HepG2 (cell line): ENCODE data around the gene CLEC10A. TPM values are rescaled to one million over a fixed set of nuclear protein-coding genes. Genes with fewer than 3 reads are reported as not detected.

Experiments used
- DNMT1 ChIP-seq: sonication (generic); formaldehyde crosslinking; IDR thresholded peaks from 2 replicates; pipeline ENCODE4 v1.5.1; 2020; ENCODE audit warnings: mild to moderate bottlenecking, missing genetic modification reagents
- ESRRA ChIP-seq: sonication (generic); formaldehyde crosslinking; IDR thresholded peaks from 2 replicates; pipeline ENCODE4 v1.5.1; 2020; ENCODE audit warnings: mild to moderate bottlenecking, low read depth, missing genetic modification reagents
- FOSL1 ChIP-seq: sonication (generic); formaldehyde crosslinking; IDR thresholded peaks from 2 replicates; pipeline ENCODE4 v1.9.0; 2021; ENCODE audit warnings: missing genetic modification reagents, borderline replicate concordance
- KDM2A ChIP-seq: sonication (generic); formaldehyde crosslinking; IDR thresholded peaks from 2 replicates; pipeline ENCODE4 v1.4.0; 2020; ENCODE audit warnings: low read depth, missing genetic modification reagents, borderline replicate concordance
- KLF9 ChIP-seq: IDR thresholded peaks from 2 replicates; pipeline ENCODE4 v1.6.1; 2016; ENCODE audit warnings: low read depth
- LCORL ChIP-seq, 2 experiments: fragments of 450-650 bp in 1 of 2; sonication (generic) in 1 of 2; formaldehyde crosslinking in 1 of 2; IDR thresholded peaks; 2 replicates each; pipeline versions ENCODE4 v1.5.0 to v1.6.1; 2017 to 2020; ENCODE audit warnings: antibody characterized with exemption in 1 of 2, missing genetic modification reagents in 1 of 2
- PITX1 ChIP-seq: sonication (generic); formaldehyde crosslinking; IDR thresholded peaks from 2 replicates; pipeline ENCODE4 v1.5.1; 2020; ENCODE audit warnings: mild to moderate bottlenecking, missing genetic modification reagents
- ZC3H4 ChIP-seq: sonication (generic); formaldehyde crosslinking; IDR thresholded peaks from 2 replicates; pipeline ENCODE4 v1.4.0; 2020; ENCODE audit warnings: missing genetic modification reagents, borderline replicate concordance
- ZNF333 ChIP-seq: sonication (generic); formaldehyde crosslinking; IDR thresholded peaks from 2 replicates; pipeline ENCODE4 v1.4.0; 2020; ENCODE audit warnings: mild to moderate bottlenecking, missing genetic modification reagents, borderline replicate concordance
- ZSCAN22 ChIP-seq: sonication (generic); formaldehyde crosslinking; IDR thresholded peaks from 2 replicates; pipeline ENCODE4 v1.4.0; 2020; ENCODE audit warnings: mild to moderate bottlenecking, missing genetic modification reagents
- ZZZ3 ChIP-seq: sonication (generic); formaldehyde crosslinking; IDR thresholded peaks from 2 replicates; pipeline ENCODE4 v1.4.0; 2020; ENCODE audit warnings: missing genetic modification reagents, mild to moderate bottlenecking, borderline replicate concordance
- polyA plus RNA-seq, 8 experiments: library from polyadenylated mRNA; depleted of rRNA in 3 of 8; stranded (reverse) in 7 of 8; unstranded in 1 of 8; fragments of >200 nt; fragmentation: Illumina TruSeq in 4 of 8; extraction: Trizol in 4 of 8; gene quantifications; 2 replicates each; pipeline versions ENCODE4 v1.2.1 to v1.2.3, GENCODE V29; 2011 to 2016; ENCODE audit warnings: low read depth in 4 of 8, missing spikeins in 1 of 8, mixed read lengths in 1 of 8; ENCODE audit not compliant: insufficient read depth in 1 of 8
- total RNA-seq, 5 experiments: library from RNA; depleted of rRNA; stranded (reverse); fragments of >200 nt; fragmentation: Illumina TruSeq; extraction: Trizol; gene quantifications; 2 replicates each; pipeline ENCODE4 v1.2.3, GENCODE V29; 2016; ENCODE audit warnings: low read depth in 1 of 5
- TF ChIP-seq, protein P1 (sequence below), 2 experiments: fragments of 450-650 bp in 1 of 2; sonication (generic) in 1 of 2; formaldehyde crosslinking in 1 of 2; IDR thresholded peaks; 2 replicates each; pipeline versions ENCODE4 v1.6.1 to v1.8.0; 2016 to 2022; ENCODE audit warnings: antibody characterized with exemption in 1 of 2, mild to moderate bottlenecking in 1 of 2, missing genetic modification reagents in 1 of 2
- TF ChIP-seq, protein P2 (sequence below): sonication (generic); formaldehyde crosslinking; IDR thresholded peaks from 2 replicates; pipeline ENCODE4 v1.5.1; 2020; ENCODE audit warnings: missing genetic modification reagents, mild to moderate bottlenecking, borderline replicate concordance
- TF ChIP-seq, protein P3 (sequence below): sonication (generic); formaldehyde crosslinking; IDR thresholded peaks from 2 replicates; pipeline ENCODE4 v1.4.0; 2020; ENCODE audit warnings: low read depth, mild to moderate bottlenecking, missing genetic modification reagents

The CLEC10A gene
- total and polyA plus RNA-seq, 2 of the 13 experiments (the other 11 are each of a cell fraction or from before 2014, with no cell fraction given): 0.33 TPM; not detected in 1

DNA sequence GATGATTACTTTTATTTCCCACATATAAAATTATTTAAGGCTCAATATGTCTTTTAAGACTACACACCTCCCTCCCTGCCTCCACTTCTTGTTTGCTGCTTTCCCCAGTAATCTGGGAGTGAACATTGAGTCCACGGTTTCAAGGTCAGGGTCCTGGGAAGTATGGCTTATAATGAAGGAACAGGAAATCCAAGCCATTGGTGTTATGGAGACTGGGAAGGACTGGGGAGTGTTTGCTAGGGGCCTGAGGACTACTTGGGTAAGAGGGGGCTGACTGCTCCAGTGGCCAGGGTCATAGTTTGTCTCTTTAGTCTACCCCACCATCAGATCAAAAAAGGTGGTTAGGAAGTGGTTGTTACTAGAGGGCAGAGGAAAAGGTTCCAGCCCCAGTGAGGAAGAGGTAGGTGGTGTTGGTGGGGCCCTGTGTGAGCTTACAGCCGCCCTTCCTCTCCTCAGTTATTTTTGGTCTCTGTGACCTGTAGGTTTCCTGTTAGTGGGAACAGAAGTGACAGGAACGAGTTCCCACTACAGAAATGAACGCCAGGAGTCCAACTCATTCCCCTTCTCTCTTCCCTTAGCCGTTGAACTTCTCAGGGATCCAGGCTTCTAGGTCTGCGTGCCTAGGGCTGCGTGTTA is 45.0 kb downstream of the CLEC10A start (continued):
- TF ChIP-seq, protein P1, sequence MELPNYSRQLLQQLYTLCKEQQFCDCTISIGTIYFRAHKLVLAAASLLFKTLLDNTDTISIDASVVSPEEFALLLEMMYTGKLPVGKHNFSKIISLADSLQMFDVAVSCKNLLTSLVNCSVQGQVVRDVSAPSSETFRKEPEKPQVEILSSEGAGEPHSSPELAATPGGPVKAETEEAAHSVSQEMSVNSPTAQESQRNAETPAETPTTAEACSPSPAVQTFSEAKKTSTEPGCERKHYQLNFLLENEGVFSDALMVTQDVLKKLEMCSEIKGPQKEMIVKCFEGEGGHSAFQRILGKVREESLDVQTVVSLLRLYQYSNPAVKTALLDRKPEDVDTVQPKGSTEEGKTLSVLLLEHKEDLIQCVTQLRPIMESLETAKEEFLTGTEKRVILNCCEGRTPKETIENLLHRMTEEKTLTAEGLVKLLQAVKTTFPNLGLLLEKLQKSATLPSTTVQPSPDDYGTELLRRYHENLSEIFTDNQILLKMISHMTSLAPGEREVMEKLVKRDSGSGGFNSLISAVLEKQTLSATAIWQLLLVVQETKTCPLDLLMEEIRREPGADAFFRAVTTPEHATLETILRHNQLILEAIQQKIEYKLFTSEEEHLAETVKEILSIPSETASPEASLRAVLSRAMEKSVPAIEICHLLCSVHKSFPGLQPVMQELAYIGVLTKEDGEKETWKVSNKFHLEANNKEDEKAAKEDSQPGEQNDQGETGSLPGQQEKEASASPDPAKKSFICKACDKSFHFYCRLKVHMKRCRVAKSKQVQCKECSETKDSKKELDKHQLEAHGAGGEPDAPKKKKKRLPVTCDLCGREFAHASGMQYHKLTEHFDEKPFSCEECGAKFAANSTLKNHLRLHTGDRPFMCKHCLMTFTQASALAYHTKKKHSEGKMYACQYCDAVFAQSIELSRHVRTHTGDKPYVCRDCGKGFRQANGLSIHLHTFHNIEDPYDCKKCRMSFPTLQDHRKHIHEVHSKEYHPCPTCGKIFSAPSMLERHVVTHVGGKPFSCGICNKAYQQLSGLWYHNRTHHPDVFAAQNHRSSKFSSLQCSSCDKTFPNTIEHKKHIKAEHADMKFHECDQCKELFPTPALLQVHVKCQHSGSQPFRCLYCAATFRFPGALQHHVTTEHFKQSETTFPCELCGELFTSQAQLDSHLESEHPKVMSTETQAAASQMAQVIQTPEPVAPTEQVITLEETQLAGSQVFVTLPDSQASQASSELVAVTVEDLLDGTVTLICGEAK (IDR thresholded peaks at IDR 0.05): no peak
- TF ChIP-seq, protein P1 (CRISPR knock-in tag; IDR thresholded peaks at IDR 0.05): 0 out of 2 replicates have a peak, but pooled peaks have one; percentile 17
- TF ChIP-seq, protein P2, sequence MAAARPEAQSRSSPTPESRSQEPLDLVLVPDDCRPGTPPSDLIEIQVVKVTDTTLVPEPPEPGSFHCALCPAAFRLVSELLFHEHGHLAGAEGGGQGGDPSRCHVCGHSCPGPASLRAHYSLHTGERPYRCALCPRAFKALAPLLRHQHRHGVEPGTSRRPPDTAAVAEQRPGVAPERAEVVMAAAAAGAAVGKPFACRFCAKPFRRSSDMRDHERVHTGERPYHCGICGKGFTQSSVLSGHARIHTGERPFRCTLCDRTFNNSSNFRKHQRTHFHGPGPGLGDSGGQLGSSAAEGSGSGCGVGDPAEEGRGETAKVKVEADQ (CRISPR knock-in tag): no peak
- TF ChIP-seq KDM2A (CRISPR knock-in tag): no peak
- no peak for TF ChIP-seq LCORL (IDR thresholded peaks at IDR 0.05)
- TF ChIP-seq LCORL (CRISPR knock-in tag; IDR thresholded peaks at IDR 0.05): no peak
- TF ChIP-seq ESRRA (CRISPR knock-in tag): 0 out of 2 replicates have a peak, but pooled peaks have one; percentile 30
- no peak for TF ChIP-seq FOSL1
- 0 out of 2 replicates have a peak, but pooled peaks have one; percentile 2 for TF ChIP-seq PITX1
- 0 out of 2 replicates have a peak, but pooled peaks have one; percentile 9 for TF ChIP-seq ZNF333 (CRISPR knock-in tag)
- TF ChIP-seq ZZZ3 (CRISPR knock-in tag): no peak
- TF ChIP-seq, protein P3, sequence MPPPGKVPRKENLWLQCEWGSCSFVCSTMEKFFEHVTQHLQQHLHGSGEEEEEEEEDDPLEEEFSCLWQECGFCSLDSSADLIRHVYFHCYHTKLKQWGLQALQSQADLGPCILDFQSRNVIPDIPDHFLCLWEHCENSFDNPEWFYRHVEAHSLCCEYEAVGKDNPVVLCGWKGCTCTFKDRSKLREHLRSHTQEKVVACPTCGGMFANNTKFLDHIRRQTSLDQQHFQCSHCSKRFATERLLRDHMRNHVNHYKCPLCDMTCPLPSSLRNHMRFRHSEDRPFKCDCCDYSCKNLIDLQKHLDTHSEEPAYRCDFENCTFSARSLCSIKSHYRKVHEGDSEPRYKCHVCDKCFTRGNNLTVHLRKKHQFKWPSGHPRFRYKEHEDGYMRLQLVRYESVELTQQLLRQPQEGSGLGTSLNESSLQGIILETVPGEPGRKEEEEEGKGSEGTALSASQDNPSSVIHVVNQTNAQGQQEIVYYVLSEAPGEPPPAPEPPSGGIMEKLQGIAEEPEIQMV: 0 out of 2 replicates have a peak, but pooled peaks have one; percentile 10
- TF ChIP-seq ZC3H4: peak; percentile 60; the same call in 1 of the 2 replicates
- TF ChIP-seq KLF9 (CRISPR knock-in tag): 0 out of 2 replicates have a peak, but pooled peaks have one; percentile 13
- 0 out of 2 replicates have a peak, but pooled peaks have one; percentile 44 for TF ChIP-seq DNMT1 (CRISPR knock-in tag)
- 0 out of 2 replicates have a peak, but pooled peaks have one; percentile 12 for TF ChIP-seq ZSCAN22
